EH (cell line): ENCODE data around the gene IMPA2.

Experiments
- DNase-seq: peaks from one replicate; pipeline ENCODE4 v3.0.0-alpha.2; 2015; ENCODE audit warnings: low read depth

Gene IMPA2

GRCh38 chr18:11989966-11990380 is 8.7 kb downstream of the IMPA2 start:
- DNase-seq, result no peak

- no peak for DNase-seq
Measured at GRCh38 chr18:11990539-11990938, 9.2 kb downstream of the IMPA2 start.

- DNase-seq, result no peak
Measured at GRCh38 chr18:11991021-11991795, 9.9 kb downstream of the IMPA2 start.

- no peak for DNase-seq
Measured at GRCh38 chr18:11992096-11992790, 10.9 kb downstream of the IMPA2 start.

- no peak for DNase-seq
Measured at GRCh38 chr18:11993264-11993916, 12.1 kb downstream of the IMPA2 start.

- peak; percentile 68 for DNase-seq
Measured at GRCh38 chr18:11994336-11994702, 13.0 kb downstream of the IMPA2 start.

- DNase-seq, result peak; percentile 32
Measured at GRCh38 chr18:11994703-11995444, 13.6 kb downstream of the IMPA2 start.

- DNase-seq, result peak; percentile 79
Measured at GRCh38 chr18:11995445-11996189, 14.3 kb downstream of the IMPA2 start.

- no peak for DNase-seq
Measured at GRCh38 chr18:11996190-11996754, 15.0 kb downstream of the IMPA2 start.

- no peak for DNase-seq
Measured at GRCh38 chr18:11996907-11997306, 15.6 kb downstream of the IMPA2 start.

GRCh38 chr18:11997466-11997865 is 16.2 kb downstream of the IMPA2 start:
- no peak for DNase-seq

GRCh38 chr18:11998193-11998592 is 16.9 kb downstream of the IMPA2 start:
- no peak for DNase-seq

- DNase-seq, result no peak
Measured at GRCh38 chr18:11999429-11999828, 18.1 kb downstream of the IMPA2 start.

- DNase-seq, result no peak
Measured at GRCh38 chr18:12000072-12000659, 18.9 kb downstream of the IMPA2 start.

GRCh38 chr18:12001421-12001820 is 20.1 kb downstream of the IMPA2 start:
- no peak for DNase-seq

- no peak for DNase-seq
Measured at GRCh38 chr18:12003894-12004293, 22.6 kb downstream of the IMPA2 start.

- no peak for DNase-seq
Measured at GRCh38 chr18:12005538-12006487, 24.5 kb downstream of the IMPA2 start.

GRCh38 chr18:12006488-12006840 is 25.2 kb downstream of the IMPA2 start:
- no peak for DNase-seq

- DNase-seq, result no peak
Measured at GRCh38 chr18:12007063-12007462, 25.8 kb downstream of the IMPA2 start.
